ENCODE data around the gene SBNO2.

GRCh38 chr19:1093811-1094553 lies 80.1 kb downstream of the SBNO2 start:
- no peak for TF ChIP-seq CTCF (IDR thresholded peaks at IDR 0.05)
- TF ChIP-seq POLR2A (IDR thresholded peaks at IDR 0.05) = no peak
- TF ChIP-seq POLR2AphosphoS5 (IDR thresholded peaks at IDR 0.05) = no peak

All from breast epithelium (tissue), 3 donors.